Activated T-helper 1 cell treated with Interleukin-2 at 50 U/mL for 16 hours (primary cell): ENCODE results near the gene PKN1.

Experiments used
- DNase-seq: peaks from one replicate; pipeline ENCODE4 v3.0.0-alpha.2; 2020; ENCODE audit warnings: low read depth

The PKN1 gene

DNA sequence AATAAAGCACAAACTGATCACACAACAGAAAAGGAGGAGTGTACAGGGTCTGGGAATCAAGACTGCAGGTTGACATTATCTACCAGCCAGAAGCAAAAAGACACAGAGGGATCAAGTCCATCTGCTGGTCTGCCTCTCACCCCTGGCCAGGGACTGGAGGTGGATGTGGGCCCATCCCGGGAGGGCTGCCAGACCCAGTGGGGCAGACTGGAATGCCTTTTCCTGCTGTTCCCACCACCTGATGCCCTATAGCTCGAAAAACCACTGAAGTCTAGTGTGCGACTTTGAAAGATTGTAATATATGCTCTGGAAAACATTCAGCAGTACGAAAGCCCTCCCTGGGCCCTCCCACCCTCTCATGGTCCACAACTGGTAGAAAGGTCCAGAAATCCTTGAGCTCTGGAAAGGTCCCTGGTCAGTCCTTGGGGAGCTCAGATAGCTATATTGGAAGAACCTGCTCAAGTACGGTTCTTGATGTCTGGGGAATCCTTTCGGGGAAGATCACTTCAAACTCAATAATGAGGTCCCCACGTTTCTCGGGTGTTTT lies 82.5 kb downstream of the PKN1 start:
- DNase-seq: no peak

DNA sequence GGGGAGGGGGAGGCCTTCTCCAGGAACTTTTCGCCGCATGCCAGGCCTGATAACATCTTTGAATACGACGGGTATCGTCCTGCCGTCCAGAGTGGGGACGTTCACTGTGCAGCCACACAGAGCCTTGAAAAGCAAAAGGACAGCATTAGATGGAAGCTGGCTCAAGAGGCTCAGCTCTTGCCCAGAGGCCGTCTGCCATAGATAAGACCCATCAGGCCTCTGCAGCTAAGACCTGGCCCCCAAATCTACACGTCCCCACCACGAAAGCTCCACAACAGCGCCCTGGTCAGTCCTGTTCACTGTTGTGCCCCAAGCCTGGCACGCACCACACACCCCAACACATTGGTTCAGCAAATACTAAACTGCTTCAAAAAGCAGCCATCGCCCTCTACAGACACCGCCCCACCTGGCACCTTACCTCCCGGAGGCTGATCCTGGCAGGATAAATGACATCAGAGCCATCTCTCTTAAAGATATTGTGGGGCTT lies 83.0 kb downstream of the PKN1 start:
- no peak for DNase-seq

DNA sequence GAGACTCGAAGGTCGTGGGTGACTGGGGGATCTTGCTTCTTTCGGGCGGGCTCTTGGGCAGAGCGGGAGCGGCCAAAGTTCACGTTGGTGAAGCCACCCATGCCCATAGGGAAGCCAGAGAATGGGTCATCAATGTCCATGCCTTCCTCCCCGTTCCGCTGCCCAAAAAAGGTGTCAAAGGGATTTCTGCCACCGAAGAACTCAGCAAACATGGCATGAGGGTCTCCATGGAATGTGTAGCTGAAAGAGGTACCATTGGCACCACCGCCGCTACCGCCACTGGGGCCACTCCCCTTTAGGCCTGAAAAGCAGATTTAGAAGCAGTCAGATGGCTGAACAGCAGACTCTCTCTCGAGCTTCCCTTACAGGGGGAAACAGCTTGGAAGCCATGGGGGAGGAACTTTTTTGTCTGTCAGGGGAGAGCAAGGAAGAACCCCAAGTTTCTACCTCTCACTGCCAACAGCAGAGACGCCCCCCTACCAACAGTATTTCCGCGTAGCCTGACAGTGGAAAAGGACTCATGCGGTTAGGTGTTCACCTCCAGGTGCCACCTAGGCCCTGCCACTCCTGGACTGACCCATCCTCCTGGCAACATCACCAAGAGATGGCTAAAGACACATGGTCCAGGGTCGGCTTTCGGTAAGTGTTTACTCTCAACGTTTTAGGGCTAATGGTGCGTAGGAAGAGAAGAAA lies 83.8 kb downstream of the PKN1 start:
- no peak for DNase-seq

DNA sequence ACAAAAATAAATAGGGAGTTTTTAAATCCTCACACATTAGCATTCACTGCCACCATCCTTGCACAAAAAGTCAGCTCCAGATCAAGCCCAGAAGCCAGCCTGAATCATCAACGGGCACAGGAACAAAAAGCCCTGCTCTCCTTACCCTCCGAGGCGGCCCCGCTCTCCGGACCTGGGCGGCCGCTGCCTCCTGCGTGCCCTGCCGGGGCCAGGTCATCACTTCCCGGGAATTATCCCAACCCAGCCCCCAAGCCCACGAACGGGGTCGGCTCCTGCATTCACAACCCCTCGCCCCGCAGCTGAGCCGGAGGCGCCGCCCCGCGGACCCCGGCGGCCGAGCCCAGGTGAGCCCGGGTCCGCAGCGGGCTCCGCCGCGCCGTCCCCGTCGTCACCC lies 84.3 kb downstream of the PKN1 start:
- DNase-seq: no peak

DNA sequence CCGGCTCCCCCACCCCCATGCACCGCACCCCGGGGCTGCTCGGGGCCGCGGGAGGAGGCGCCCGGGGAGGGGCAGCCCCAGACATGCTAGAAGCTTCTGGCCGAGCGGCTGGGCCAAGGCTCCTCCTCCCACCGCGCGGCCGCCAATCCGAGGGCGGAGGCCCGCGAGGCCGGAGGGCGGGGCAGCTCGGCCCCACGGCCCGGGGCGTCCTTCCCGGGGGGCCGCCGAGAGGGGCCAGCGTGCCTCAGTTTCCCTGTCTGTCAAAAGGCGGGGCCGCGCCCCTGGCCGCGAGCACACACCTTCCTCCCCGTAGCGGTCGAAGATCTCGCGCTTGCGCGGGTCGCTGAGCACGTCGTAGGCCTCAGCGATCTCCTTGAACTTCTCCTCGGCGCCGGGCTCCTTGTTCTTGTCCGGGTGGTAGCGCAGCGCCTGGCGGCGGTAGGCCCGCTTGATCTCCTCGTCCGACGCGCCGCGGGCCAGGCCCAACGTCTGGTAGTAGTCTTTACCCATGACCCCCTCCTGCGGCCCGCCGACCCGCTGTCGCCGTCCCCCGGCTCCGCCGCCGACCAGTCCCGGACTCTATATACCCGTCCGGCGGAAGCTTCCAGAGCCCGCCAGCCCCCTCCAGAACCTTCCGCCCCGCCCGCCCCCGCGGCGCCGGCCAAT lies 84.9 kb downstream of the PKN1 start, which contains the start of gene DNAJB1:
Gene DNAJB1 (minus strand): TSS at position 558 of the 666 bp plus-strand sequence. CDS start 48 bp downstream, at position 510.
- DNase-seq: peak; percentile 53

DNA sequence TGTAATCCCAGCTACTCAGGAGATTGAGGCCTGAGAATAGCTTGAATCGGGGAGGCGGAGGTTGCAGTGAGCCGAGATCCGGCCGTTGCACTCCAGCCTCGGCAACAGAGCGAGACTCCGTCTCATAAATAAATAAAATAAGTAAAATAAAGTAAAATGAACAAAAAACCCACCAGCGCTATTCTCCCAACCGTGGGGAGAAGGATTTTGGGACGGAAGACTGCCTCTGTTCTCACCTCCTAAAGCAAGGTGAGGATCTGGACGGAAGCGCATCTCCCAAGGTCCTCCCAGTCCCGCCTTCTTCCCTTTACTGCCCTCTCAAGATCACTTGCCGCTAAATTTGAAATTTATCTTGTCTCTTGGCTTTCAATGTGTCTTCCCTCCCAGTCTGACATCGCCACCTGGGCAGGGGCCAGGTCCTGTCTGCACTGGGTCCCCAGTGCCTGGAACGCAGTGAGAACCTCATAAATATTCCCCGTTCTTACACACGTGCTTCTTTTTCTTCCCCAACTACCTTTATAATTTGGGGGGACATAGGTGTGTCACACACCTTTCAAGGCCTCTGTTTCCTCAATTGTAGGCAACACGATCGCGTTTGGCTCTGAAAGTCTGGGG lies 86.2 kb downstream of the PKN1 start:
- DNase-seq: no peak

DNA sequence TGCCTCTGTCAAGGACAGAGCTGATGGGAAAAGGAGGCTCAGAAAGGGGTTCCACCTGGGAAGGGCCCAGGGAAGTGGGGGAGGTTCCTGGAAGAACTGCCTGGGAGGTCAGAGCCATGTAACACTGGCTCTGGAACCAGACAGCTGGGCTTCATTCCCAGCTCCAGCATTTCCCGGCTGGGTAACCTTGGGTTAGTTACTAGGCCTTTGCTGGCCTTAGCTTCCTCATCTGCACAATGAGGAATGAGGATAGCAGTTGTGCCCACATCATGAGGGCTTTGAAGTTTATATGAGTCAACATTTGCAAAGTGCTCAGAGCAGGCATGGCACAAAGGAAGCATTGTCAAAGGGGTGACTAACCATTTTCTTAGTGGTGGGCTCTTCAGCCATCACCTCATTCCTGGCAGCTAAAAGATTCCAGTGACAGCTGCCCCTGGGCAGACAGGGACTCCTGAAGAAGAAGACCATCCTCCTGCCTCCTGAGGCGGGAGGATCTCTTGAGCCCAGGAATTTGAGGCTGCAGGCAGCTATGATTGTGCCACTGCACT lies 86.8 kb downstream of the PKN1 start:
- DNase-seq: no peak

DNA sequence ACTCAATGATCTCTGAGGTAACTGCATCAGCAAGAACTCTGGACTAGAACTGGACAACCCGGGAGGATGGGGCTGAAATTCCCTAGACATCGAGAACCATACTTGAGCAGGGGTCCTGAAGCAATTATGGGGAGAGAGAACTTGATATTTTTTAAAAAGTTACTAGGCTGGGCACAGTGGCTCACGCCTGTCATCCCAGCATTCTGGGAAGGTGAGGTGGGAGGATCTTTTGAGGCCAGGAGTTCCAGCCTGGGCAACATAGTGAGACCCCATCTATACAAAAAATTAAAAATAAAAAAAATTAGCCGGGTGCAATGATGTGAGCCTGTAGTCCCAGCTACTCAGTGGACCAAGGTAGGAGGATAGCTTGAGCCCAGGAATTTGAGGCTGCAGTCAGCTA lies 87.4 kb downstream of the PKN1 start:
- DNase-seq: no peak
